Uterus (tissue), 4 donors: Measurements from ENCODE around the gene PDE4D. TPM values are rescaled to one million over a fixed set of nuclear protein-coding genes. Genes with fewer than 3 reads are reported as not detected.

ENCODE experiments used
- DNase-seq, 2 donors: peaks; one replicate each; pipeline ENCODE4 v3.0.0-alpha.2; 2019 to 2020
- H3K27ac ChIP-seq, 2 donors: fragments of 200-600 bp; sonication (generic); 1 replicate in 1 of 2; 2 replicates in 1 of 2; pipeline ENCODE4 v1.5.1; 2016 to 2018
- H3K27me3 ChIP-seq, 2 donors: fragments of 200-600 bp; sonication (generic); one replicate each; pipeline ENCODE4 v1.5.1; 2018 to 2019; ENCODE audit warnings: control low read depth in 1 of 2
- H3K36me3 ChIP-seq, 2 donors: fragments of 200-600 bp; sonication (generic); one replicate each; pipeline ENCODE4 v1.5.1; 2019; ENCODE audit warnings: control low read depth in 1 of 2
- H3K4me1 ChIP-seq, 2 donors: fragments of 200-600 bp; sonication (generic); one replicate each; pipeline ENCODE4 v1.5.1; 2018 to 2019; ENCODE audit warnings: control low read depth in 1 of 2
- H3K4me3 ChIP-seq, 2 donors: fragments of 200-600 bp; sonication (generic); 1 replicate in 1 of 2; 2 replicates in 1 of 2; pipeline ENCODE4 v1.5.1; 2018 to 2019; ENCODE audit warnings: mild to moderate bottlenecking in 1 of 2
- H3K9me3 ChIP-seq, 2 donors: fragments of 200-600 bp; sonication (generic); one replicate each; pipeline ENCODE4 v1.5.1; 2019; ENCODE audit warnings: control low read depth in 1 of 2
- CTCF ChIP-seq, 4 experiments: fragments of 200-600 bp in 2 of 4; fragments of 450-650 bp in 2 of 4; sonication (generic) in 2 of 4; IDR thresholded peaks; one replicate each; pipeline ENCODE4 v1.5.1; 2016 to 2019; ENCODE audit warnings: antibody characterized with exemption in 4 of 4, mild to moderate bottlenecking in 2 of 4, moderate library complexity in 1 of 4
- POLR2A ChIP-seq, 2 donors: fragments of 450-650 bp; IDR thresholded peaks; one replicate each; pipeline ENCODE4 v1.6.1; 2016; ENCODE audit warnings: antibody characterized with exemption in 2 of 2, mild to moderate bottlenecking in 1 of 2, moderate library complexity in 1 of 2
- intact Hi-C: fragments of 100-400 bp; cut with DNase I; formaldehyde crosslinking; loops from one replicate; pipeline ENCODE4 v1.15.1; 2023; ENCODE audit warnings: low total_unique reads
- total RNA-seq, 4 donors: library from RNA; depleted of rRNA in 3 of 4; stranded (reverse); fragments of >200 nt in 3 of 4; gene quantifications; one replicate each; pipeline versions ENCODE4 v1.1.0 to v1.2.4, GENCODE V29; 2014 to 2023
- donor health status: DM: yes; HTN: yes; CAD: no.

Gene PDE4D
- total RNA-seq, 4 donors from 2014 or later: 27.1 to 77.0 (median 45.8) TPM

DNA sequence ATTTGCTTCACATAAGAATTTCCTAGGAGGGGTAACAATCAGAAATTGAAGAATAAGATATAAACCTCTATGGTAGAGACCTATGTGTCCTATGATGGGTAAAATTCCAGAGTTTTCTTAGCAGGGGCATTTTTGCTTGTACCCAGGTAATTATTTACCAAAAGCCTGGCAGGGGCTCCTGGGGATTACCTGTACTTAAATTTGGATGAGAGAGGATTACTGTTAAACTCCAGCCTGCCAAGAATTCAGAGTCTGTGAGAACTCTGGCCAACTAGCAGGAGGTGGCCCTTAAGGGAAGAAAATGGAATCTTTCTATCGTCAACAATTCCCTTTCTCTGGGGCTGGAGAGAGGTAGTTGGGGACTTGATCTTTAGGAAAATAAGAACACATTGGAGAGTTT is 460.4 kb downstream of the PDE4D start:
- Histone ChIP-seq H3K27me3 (no peaks in the 10 kb centered on the region), H3K4me1 (no peaks in the 10 kb centered on the region), H3K4me3 (no peak overlapping the region), H3K27ac (no peak overlapping the region), H3K36me3 (no peaks in the 10 kb centered on the region), H3K9me3 (no peaks in the 10 kb centered on the region)
- TF ChIP-seq CTCF (IDR thresholded peaks at IDR 0.05): no peak
- no peak for TF ChIP-seq POLR2A (IDR thresholded peaks at IDR 0.05)
- no peak for DNase-seq
- intact Hi-C loops: no loop called here

DNA sequence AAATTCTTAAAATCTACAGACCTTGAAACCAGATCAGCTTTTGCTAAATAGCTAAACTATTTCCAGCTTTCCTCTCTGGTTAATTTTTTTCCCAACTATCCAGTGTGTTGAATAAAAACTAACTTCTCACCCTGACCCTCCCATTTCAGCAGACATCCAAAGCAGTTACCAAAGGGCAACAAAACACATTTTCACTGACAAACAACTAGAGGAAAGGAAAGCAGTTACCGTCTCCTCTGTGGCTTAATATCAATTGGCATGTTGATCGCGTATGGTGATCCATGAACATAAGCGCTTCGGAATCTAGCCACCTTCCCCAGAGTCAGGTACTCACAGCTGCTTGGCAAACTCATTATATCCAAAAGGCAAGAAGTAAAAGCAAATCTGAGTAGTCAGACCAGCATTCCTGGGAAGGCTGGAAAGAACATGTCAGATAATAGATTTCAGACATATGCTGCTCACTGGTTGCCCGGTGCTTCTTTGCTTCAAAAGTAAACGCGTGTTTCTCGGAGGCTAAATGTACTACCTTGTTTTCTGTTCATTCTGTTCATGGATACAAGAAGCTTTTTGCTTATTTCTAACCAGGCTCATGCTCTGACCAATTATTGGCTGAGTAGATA is 463.4 kb downstream of the PDE4D start:
- no peak for TF ChIP-seq CTCF (IDR thresholded peaks at IDR 0.05)
- no peak for TF ChIP-seq POLR2A (IDR thresholded peaks at IDR 0.05)
- no peak overlapping the region for H3K4me3 ChIP-seq
- H3K4me1 ChIP-seq: no peaks in the 10 kb centered on the region
- no peaks in the 10 kb centered on the region for H3K36me3 ChIP-seq
- intact Hi-C loops: no loop called here
- DNase-seq: no peak
- no peak overlapping the region for H3K27ac ChIP-seq
- no peaks in the 10 kb centered on the region for H3K27me3 ChIP-seq
- no peaks in the 10 kb centered on the region for H3K9me3 ChIP-seq

- Histone ChIP-seq H3K4me3 (no peak overlapping the region), H3K4me1 (no peaks in the 10 kb centered on the region), H3K36me3 (no peaks in the 10 kb centered on the region), H3K9me3 (no peaks in the 10 kb centered on the region), H3K27me3 (no peaks in the 10 kb centered on the region), H3K27ac (no peak overlapping the region)
- no peak for TF ChIP-seq POLR2A (IDR thresholded peaks at IDR 0.05)
- no peak for TF ChIP-seq CTCF (IDR thresholded peaks at IDR 0.05)
- intact Hi-C loops: no loop called here
- DNase-seq: no peak
These were observed 465.1 kb downstream of the PDE4D start for GRCh38 chr5:59428391-59428790.

GRCh38 chr5:59424515-59424914 is 469.0 kb downstream of the PDE4D start:
- peaks cover 0 to 6% of the 10 kb centered on the region in 2 donors for H3K4me1 ChIP-seq
- H3K36me3 ChIP-seq: no peaks in the 10 kb centered on the region
- no peak for DNase-seq
- no peaks in the 10 kb centered on the region for H3K9me3 ChIP-seq
- TF ChIP-seq POLR2A (IDR thresholded peaks at IDR 0.05) (no peak), CTCF (IDR thresholded peaks at IDR 0.05) (no peak)
- no peak overlapping the region for H3K27ac ChIP-seq
- no peaks in the 10 kb centered on the region for H3K27me3 ChIP-seq
- intact Hi-C loops: no loop called here
- no peak overlapping the region for H3K4me3 ChIP-seq

DNA sequence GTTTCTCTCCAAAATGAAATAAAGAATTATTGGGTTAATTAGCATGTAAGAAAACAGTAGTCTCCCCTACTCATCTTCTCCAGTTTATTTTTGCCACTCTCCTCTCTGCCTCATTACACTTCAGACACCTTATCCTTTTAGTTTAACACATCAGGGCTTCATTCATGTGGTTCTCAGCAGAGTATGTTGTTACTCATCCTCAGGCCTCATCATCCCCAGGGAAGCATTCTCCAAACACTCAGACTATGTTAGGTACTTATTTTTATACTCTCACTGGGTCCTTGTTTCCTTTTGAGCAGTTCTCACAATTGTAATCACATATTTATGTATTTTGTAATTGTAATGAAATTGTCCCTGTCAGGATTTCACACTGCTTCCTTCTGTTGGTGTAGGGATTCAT is 470.5 kb downstream of the PDE4D start:
- TF ChIP-seq POLR2A (IDR thresholded peaks at IDR 0.05): no peak
- intact Hi-C loops: no loop called here
- DNase-seq: no peak
- no peaks in the 10 kb centered on the region for H3K9me3 ChIP-seq
- H3K4me1 ChIP-seq: peaks cover 0 to 6% of the 10 kb centered on the region in 2 donors
- no peaks in the 10 kb centered on the region for H3K27me3 ChIP-seq
- no peaks in the 10 kb centered on the region for H3K36me3 ChIP-seq
- no peak overlapping the region for H3K4me3 ChIP-seq
- no peak overlapping the region for H3K27ac ChIP-seq
